ENCODE data around the gene GRM8. TPM values are rescaled to one million over a fixed set of nuclear protein-coding genes. Genes with fewer than 3 reads are reported as not detected.

GRM8 gene
- total RNA-seq, 8 experiments from 2014 or later = 0.35 to 4.8 (median 2.7) TPM; not detected in 1

DNA sequence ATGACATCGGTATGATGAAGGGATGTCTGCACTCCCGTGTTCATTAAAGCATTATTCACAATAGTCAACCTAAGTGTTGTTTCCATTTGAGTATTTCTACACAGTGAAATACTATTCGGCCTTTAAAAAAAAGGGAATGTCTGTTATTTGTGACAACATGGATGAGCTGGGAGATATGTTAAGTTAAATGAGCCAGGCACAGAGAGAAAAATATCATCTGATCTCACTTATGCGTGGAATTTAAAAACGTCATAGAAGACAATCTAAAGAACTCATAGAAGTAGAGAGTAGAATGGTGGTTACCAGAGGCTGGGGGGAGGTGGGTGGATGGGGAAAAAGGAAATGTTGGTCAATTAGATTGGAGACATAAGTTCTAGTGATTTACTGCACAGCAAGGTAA is 753.3 kb downstream of the GRM8 start:
- WGBS, 10 experiments = 12 to 94% (median 81%) methylated on average over 2 to 5 of the region's 5 CpGs; no CpG with 5 or more reads in 1 of the 10 experiments
- in situ Hi-C loops (cut with MboI; ENCODE audit: low pct_unique_long_range_greater_than_20kb in 2 of 9, low sequenced_read_pairs in 9 of 9, unreplicated experiment in 9 of 9) = no loop called here

DNA sequence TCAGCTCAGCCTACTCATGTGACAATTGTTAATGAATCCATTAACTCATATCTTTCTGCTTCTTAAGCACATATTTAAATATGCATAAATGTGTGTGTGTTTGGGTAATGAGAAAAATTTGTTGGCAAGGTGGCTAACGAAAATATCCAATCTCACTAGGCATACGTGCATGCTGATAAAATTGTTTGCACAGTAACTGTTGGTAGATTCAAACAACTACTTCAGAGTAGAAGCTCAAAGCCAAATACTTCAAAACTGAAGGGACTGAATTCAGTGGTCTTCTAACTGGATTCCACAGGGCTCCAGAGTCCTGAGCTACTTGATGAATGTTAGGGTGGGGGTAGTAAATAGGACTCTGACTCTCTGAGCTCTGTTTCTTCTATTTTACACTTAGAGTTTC is 757.0 kb downstream of the GRM8 start:
- 0 to 100% (median 52%) methylated on average over 1 to 2 of the region's 2 CpGs; no CpG with 5 or more reads in 2 of the 10 experiments for WGBS, 10 experiments
- peak in 1 of 8 experiments; percentile 59 for ATAC-seq (replicated peaks in 6 of 8)
- in situ Hi-C loops (cut with MboI; ENCODE audit: low pct_unique_long_range_greater_than_20kb in 2 of 9, low sequenced_read_pairs in 9 of 9, unreplicated experiment in 9 of 9) = no loop called here
- Histone ChIP-seq H3K27ac (no peak overlapping the region), H3K4me1 (replicated peaks in 1 of 2) (peaks cover 0 to 4% of the 10 kb centered on the region in 2 donors), H3K4me3 (no peak overlapping the region)

More for the DNA sequence above, 753.3 kb downstream of the GRM8 start:
- H3K4me3 ChIP-seq = no peak overlapping the region
- H3K27ac ChIP-seq = no peak overlapping the region
- H3K4me1 ChIP-seq (replicated peaks in 1 of 2) = no peaks in the 10 kb centered on the region
- no peak for ATAC-seq (replicated peaks in 6 of 8)

GRCh38 chr7:126495001-126495400 is 757.7 kb downstream of the GRM8 start:
- no peak for ATAC-seq (replicated peaks in 6 of 8)
- H3K27ac ChIP-seq = no peak overlapping the region
- H3K4me3 ChIP-seq = no peak overlapping the region
- peaks cover 0 to 4% of the 10 kb centered on the region in 2 donors for H3K4me1 ChIP-seq (replicated peaks in 1 of 2)
- WGBS, 10 experiments = 0 to 78% (median 8%) methylated on average over 1 of the region's 1 CpG; no CpG with 5 or more reads in 3 of the 10 experiments
- in situ Hi-C loops (cut with MboI; ENCODE audit: low pct_unique_long_range_greater_than_20kb in 2 of 9, low sequenced_read_pairs in 9 of 9, unreplicated experiment in 9 of 9) = no loop called here

DNA sequence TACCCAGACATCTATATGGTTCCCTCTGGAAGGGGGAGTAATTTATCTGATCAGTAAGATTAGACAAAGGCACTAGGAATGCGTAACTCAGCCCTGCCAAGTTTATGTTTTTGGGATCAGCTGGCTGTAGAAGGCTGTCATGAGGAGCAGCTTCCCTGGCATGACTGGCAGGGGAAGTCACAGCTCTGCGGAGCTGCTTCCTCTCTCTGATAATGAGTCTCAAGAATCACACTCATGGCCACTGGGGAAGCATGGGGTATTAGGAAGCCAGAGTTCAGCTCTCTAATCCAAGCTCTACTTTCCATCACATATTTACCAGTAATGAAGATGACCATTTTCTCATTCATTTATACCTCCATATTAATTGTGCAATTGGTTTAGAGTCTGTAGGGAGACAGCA is 758.9 kb downstream of the GRM8 start:
- H3K27ac ChIP-seq = no peak overlapping the region
- in situ Hi-C loops (cut with MboI; ENCODE audit: low pct_unique_long_range_greater_than_20kb in 2 of 9, low sequenced_read_pairs in 9 of 9, unreplicated experiment in 9 of 9) = no loop called here
- ATAC-seq (replicated peaks in 6 of 8) = no peak
- peaks cover 0 to 4% of the 10 kb centered on the region in 2 donors for H3K4me1 ChIP-seq (replicated peaks in 1 of 2)
- 0 to 93% (median 90%) methylated on average over 1 to 2 of the region's 2 CpGs; no CpG with 5 or more reads in 5 of the 10 experiments for WGBS, 10 experiments
- H3K4me3 ChIP-seq = no peak overlapping the region

DNA sequence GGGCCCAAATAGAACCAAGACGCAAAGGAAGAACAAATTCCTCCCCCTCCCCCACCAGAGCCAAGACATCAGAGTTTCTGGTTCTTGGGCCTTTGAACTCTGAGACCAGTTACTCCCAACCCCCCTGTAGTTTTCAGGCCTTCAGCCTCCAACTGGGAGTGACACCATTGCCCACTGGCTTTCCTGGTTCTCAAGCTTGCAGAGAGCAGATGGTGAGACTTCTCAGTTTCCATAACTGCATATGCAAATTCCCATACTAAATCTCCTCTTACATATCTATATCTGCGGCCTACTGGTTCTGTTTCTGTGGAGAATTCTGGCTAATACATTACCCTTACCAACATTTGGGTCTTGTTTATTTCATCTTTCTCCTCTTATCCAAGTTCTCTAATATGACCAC is 762.9 kb downstream of the GRM8 start:
- 14 to 100% (median 74%) methylated on average over 1 to 2 of the region's 2 CpGs; no CpG with 5 or more reads in 4 of the 10 experiments for WGBS, 10 experiments
- ATAC-seq (replicated peaks in 6 of 8) = peak in 1 of 8 experiments; percentile 77
- in situ Hi-C loops (cut with MboI; ENCODE audit: low pct_unique_long_range_greater_than_20kb in 2 of 9, low sequenced_read_pairs in 9 of 9, unreplicated experiment in 9 of 9) = no loop called here
- Histone ChIP-seq H3K4me3 (no peak overlapping the region), H3K4me1 (replicated peaks in 1 of 2) (peaks cover 0 to 4% of the 10 kb centered on the region in 2 donors), H3K27ac (no peak overlapping the region)

DNA sequence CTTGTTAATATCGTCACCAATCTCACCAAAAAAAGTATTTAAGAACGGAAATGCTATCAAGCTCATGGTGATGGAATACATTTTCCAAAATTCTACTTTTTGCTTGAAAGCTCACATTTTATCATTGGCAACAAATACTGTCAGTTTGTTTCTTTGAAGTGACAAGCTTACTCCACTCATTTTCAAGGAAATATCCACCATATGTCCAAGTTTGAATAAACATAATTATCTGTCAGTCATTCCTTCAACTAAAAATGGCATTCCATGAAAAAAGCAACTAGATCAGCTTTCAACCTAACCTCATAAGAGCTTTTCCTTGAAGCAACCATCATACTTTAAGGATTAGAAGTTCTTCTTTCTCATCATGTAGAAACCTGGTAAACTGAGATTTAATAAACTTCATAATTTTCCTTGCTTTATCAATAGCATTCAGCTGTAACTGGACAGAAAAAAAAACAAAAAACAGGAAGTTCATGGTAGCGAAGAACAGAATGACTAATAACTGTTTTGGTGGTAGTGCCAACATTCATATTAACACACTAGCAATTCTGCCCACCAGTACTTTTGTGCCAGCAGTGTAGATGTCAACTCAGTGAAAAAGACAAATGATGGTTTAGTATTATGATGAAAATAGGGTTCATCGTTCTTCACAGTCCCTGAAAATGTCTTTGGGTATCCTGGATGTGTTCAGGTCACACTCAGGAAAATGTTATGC is 764.9 kb downstream of the GRM8 start:
- H3K4me3 ChIP-seq = no peak overlapping the region
- in situ Hi-C loops (cut with MboI; ENCODE audit: low pct_unique_long_range_greater_than_20kb in 2 of 9, low sequenced_read_pairs in 9 of 9, unreplicated experiment in 9 of 9) = no loop called here
- H3K4me1 ChIP-seq (replicated peaks in 1 of 2) = no peaks in the 10 kb centered on the region
- no peak overlapping the region for H3K27ac ChIP-seq
- 0 to 100% (median 88%) methylated on average over 1 to 4 of the region's 4 CpGs for WGBS, 10 experiments
- no peak for ATAC-seq (replicated peaks in 6 of 8)

- in situ Hi-C loops (cut with MboI; ENCODE audit: low pct_unique_long_range_greater_than_20kb in 2 of 9, low sequenced_read_pairs in 9 of 9, unreplicated experiment in 9 of 9) = no loop called here
- H3K4me3 ChIP-seq = no peak overlapping the region
- no peak overlapping the region for H3K27ac ChIP-seq
- H3K4me1 ChIP-seq (replicated peaks in 1 of 2) = no peaks in the 10 kb centered on the region
- ATAC-seq (replicated peaks in 6 of 8) = no peak
Observed at GRCh38 chr7:126486806-126487205, 765.9 kb downstream of the GRM8 start.

- no peaks in the 10 kb centered on the region for H3K4me1 ChIP-seq (replicated peaks in 1 of 2)
- no peak overlapping the region for H3K27ac ChIP-seq
- WGBS, 10 experiments = 13 to 63% (median 45%) methylated on average over 2 to 4 of the region's 4 CpGs; no CpG with 5 or more reads in 5 of the 10 experiments
- H3K4me3 ChIP-seq = no peak overlapping the region
- in situ Hi-C loops (cut with MboI; ENCODE audit: low pct_unique_long_range_greater_than_20kb in 2 of 9, low sequenced_read_pairs in 9 of 9, unreplicated experiment in 9 of 9) = no loop called here
- no peak for ATAC-seq (replicated peaks in 6 of 8)
Observed at GRCh38 chr7:126485791-126486190, 767.0 kb downstream of the GRM8 start.

- in situ Hi-C loops (cut with MboI; ENCODE audit: low pct_unique_long_range_greater_than_20kb in 2 of 9, low sequenced_read_pairs in 9 of 9, unreplicated experiment in 9 of 9) = no loop called here
- ATAC-seq (replicated peaks in 6 of 8) = peak in 1 of 8 experiments; percentile 62
- Histone ChIP-seq H3K27ac (no peak overlapping the region), H3K4me3 (no peak overlapping the region), H3K4me1 (replicated peaks in 1 of 2) (no peaks in the 10 kb centered on the region)
- 0 to 100% (median 72%) methylated on average over 1 to 3 of the region's 3 CpGs; no CpG with 5 or more reads in 1 of the 10 experiments for WGBS, 10 experiments
Observed at GRCh38 chr7:126483972-126484371, 768.8 kb downstream of the GRM8 start.

- H3K4me3 ChIP-seq = no peak overlapping the region
- in situ Hi-C loops (cut with MboI; ENCODE audit: low pct_unique_long_range_greater_than_20kb in 2 of 9, low sequenced_read_pairs in 9 of 9, unreplicated experiment in 9 of 9) = no loop called here
- no peaks in the 10 kb centered on the region for H3K4me1 ChIP-seq (replicated peaks in 1 of 2)
- ATAC-seq (replicated peaks in 6 of 8) = no peak
- no peak overlapping the region for H3K27ac ChIP-seq
Observed at GRCh38 chr7:126472825-126473224, 779.9 kb downstream of the GRM8 start.

GRCh38 chr7:126462405-126462804 is 790.3 kb downstream of the GRM8 start:
- H3K4me3 ChIP-seq = no peak overlapping the region
- no peaks in the 10 kb centered on the region for H3K4me1 ChIP-seq (replicated peaks in 1 of 2)
- H3K27ac ChIP-seq = no peak overlapping the region
- ATAC-seq (replicated peaks in 6 of 8) = no peak
- in situ Hi-C loops (cut with MboI; ENCODE audit: low pct_unique_long_range_greater_than_20kb in 2 of 9, low sequenced_read_pairs in 9 of 9, unreplicated experiment in 9 of 9) = no loop called here
- WGBS, 10 experiments = 0 to 92% (median 47%) methylated on average over 1 to 2 of the region's 2 CpGs; no CpG with 5 or more reads in 2 of the 10 experiments

- Histone ChIP-seq H3K27ac (no peak overlapping the region), H3K4me3 (no peak overlapping the region), H3K4me1 (replicated peaks in 1 of 2) (no peaks in the 10 kb centered on the region)
- in situ Hi-C loops (cut with MboI; ENCODE audit: low pct_unique_long_range_greater_than_20kb in 2 of 9, low sequenced_read_pairs in 9 of 9, unreplicated experiment in 9 of 9) = no loop called here
- ATAC-seq (replicated peaks in 6 of 8) = no peak
- 0 to 100% (median 90%) methylated on average over 1 to 2 of the region's 2 CpGs; no CpG with 5 or more reads in 1 of the 10 experiments for WGBS, 10 experiments
Observed at GRCh38 chr7:126460664-126461063, 792.1 kb downstream of the GRM8 start.

GRCh38 chr7:126453104-126453503 is 799.6 kb downstream of the GRM8 start:
- Histone ChIP-seq H3K4me3 (no peak overlapping the region), H3K27ac (no peak overlapping the region), H3K4me1 (replicated peaks in 1 of 2) (no peaks in the 10 kb centered on the region)
- in situ Hi-C loops (cut with MboI; ENCODE audit: low pct_unique_long_range_greater_than_20kb in 2 of 9, low sequenced_read_pairs in 9 of 9, unreplicated experiment in 9 of 9) = no loop called here
- ATAC-seq (replicated peaks in 6 of 8) = peak in 5 of 8 experiments; percentile 19 to 83 (median 44)
- 0 to 80% (median 41%) methylated on average over 1 to 3 of the region's 3 CpGs; no CpG with 5 or more reads in 2 of the 10 experiments for WGBS, 10 experiments

GRCh38 chr7:126450269-126450671 is 802.5 kb downstream of the GRM8 start:
- in situ Hi-C loops (cut with MboI; ENCODE audit: low pct_unique_long_range_greater_than_20kb in 2 of 9, low sequenced_read_pairs in 9 of 9, unreplicated experiment in 9 of 9) = no loop called here
- no peaks in the 10 kb centered on the region for H3K4me1 ChIP-seq (replicated peaks in 1 of 2)
- 4 to 90% (median 64%) methylated on average over 2 to 4 of the region's 4 CpGs; no CpG with 5 or more reads in 1 of the 10 experiments for WGBS, 10 experiments
- H3K4me3 ChIP-seq = no peak overlapping the region
- H3K27ac ChIP-seq = no peak overlapping the region
- no peak for ATAC-seq (replicated peaks in 6 of 8)

Measured in motor neuron (in vitro differentiated cells).